Cerebellar cortex (tissue), 1 donor: ENCODE results near the gene TUBB3.

Experiments used
- DNase-seq: peaks from one replicate; pipeline ENCODE4 v3.0.0-alpha.2; 2015; ENCODE audit warnings: low spot score

TUBB3 gene

DNA sequence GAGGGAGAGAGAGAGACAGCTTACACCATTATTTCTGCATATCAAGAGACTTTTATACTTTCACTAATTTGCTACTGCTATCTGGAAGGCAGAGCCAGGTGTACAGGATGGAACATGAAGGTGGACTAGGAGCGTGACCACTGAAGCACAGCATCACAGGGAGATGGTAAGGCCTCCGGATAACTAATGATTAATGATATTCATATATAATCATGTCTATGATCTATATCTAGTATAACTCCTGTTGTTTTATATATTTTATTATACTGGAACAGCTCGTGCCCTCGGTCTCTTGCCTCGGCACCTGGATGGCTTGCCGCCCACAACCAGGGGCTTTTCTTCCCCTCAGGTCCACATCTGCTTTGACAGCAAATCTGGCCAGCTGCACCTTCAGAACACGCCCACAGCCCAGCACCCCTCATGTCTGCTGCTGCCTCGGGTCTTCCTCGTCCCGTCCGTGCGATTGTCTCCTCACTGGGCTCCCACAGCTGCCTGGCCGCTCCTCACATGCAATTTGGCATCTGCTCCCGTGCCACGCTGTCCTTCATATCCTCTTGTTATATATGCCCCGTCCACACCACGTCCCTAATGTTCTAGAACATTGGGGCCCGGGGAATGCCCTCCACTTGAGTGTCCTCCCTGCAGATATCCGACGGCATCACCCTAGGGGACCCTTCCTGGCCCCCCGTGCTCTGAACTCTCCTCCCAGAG lies 15.2 kb downstream of the TUBB3 start:
- DNase-seq, result no peak

DNA sequence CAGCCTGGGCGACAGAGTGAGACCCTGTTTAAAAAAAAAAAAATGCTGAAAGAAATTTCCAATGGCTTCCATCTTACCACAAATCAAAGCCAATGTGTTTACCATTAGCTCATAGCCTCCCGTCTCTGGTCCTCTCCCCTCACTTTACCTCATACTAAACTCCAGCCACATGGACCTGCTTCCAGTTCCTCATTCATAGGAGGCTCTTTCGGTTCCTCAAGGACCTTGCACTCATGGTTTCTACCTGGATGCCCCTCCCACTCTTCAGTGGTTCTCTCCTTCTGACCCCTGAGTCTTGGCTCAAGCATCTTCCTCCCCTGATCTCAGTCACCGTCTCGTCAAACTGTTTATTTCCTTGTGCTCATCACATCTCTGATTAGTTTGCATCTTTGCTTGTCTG lies 21.6 kb downstream of the TUBB3 start:
- no peak for DNase-seq

DNA sequence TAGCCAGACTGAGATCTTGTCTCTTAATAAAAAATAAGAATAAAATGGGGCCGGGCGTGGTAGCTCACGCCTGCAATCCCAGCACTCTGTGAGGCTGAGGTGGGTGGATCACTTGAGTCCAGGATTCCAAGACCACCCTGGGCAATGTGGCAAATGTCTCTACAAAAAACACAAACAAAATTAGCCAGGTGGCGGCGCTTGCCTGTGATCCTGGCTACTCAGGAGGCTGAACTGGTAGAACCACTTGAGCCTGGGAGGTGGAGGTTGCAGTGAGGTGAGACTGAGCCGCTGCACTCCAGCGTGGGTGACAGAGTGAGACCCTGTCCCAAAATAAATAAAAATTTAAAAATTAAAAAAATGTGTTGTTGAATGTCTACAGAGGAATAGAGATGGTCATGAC lies 22.5 kb downstream of the TUBB3 start:
- DNase-seq, result no peak

DNA sequence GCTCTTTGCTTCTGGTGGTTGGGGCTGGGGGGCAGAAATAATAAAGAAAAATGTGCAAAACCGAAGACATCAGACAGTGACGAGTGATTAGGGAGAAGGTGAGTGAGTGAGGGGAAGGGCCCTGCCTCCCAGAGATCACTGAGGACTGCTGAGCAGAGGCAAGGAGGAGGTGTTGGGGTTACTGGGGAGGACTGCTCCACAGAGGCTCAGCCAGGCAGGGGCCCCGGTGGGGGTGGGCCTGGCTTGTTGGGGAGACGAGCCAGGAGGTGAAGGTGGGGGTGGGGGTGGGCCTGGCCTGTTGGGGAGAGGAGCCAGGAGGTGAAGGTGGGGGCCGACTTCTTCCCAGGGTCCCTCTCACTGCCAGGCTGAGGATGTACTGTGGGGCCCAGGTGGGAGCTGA lies 23.4 kb downstream of the TUBB3 start:
- no peak for DNase-seq

DNA sequence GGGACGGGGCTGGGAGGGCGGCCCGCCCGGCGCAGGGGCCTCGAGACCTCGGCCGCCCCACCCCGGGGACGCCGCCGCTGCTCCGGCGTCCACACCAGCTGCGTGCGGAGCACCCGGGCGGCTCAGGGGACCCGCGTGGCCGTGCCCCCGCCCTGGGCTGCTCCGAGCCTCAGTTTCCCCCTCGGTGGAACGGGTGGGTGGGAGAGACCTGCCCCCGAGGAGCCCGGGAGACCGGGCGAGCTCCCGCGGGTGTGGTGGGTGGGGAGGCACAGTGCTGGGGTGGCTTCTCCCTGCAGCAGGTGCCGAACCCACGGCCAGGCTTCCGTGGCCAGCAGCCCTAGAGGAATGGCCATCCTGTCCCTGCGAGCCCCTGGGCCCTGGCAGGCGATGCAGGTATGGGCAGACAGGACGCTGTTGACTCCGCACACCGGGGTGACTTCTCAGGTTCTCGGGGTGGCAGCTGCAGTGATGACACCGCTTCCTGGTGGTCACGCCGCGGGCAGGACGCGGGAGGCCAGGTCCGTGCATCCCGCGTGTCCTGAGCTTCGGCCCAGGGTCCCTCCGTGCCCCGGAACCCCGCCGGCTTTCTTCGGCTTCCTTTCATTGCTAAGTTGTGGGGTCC lies 26.1 kb downstream of the TUBB3 start:
- no peak for DNase-seq

DNA sequence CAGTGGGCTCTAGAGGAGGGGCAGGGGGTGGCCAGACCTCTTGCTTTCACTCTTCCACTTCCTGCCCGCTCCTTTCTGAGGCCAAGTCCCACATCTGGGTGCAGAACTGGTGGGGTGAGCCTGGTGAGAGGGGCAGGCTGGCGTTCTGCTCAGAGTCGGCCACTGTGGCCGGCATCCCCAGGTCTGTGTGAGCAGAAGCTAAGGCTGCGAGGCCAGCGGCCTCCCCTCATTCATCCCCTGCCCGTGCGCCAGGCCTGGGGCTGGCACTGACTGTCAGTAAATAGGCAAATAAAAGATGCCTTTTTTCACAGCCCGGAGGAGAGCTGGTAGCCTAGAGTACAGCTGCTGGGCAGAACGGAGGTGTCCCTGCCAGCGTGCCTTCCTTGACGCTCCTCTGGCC lies 26.6 kb downstream of the TUBB3 start:
- DNase-seq, result no peak

DNA sequence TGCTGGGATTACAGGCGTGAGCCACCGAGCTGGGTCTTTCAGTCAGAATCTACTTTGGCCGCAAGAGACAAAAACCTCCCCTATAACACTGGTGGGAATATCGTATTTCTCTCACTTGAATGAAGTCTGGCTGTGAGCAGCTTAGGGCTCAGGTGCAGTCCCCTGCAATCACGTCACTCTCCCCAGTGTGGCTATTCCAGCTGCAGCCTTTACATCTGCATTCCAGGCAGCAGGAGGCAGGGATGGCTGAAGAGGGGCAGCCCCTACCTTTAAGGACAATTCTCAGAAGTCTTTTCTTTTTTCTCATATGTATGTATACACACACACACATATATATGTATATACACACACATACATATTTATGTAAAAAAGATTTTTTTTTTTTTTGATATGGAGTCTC lies 28.4 kb downstream of the TUBB3 start:
- no peak for DNase-seq

DNA sequence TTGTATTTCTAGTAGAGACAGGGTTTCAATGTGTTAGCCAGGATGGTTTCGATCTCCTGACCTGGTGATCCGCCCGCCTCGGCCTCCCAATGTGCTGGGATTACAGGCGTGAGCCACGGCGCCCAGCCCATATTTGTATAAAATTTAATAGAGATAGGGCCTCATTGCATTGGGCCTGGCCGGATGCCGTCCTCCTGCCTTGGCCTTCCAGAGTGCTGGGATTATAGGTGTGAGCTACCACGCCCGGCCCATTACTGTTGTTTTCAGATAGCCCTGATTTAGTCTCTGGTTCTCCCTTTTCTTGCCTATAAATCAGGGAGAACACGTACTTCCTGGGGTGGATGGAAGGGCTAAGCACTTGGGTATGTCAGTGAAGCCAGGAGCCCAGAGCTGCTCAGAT lies 28.9 kb downstream of the TUBB3 start:
- DNase-seq, result no peak

DNA sequence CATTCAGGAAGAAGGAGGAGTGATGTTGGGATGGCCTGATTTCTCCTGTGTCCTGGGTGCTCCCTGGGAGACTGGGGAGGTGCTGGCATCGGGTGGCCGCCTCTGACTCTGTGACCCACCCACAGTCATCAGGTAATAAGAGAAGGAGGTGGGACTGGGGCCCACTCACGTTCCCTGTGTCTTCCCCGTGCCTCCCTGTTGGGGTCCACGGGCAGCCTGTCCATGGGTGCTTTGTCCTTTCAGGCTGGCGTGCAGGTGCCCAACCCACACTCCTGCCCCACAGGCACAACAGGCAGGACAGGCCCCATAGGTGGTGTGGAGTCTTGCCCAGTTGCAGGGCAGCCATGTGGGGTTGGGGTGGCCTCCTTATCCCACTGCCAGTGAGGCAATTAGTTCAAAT lies 29.4 kb downstream of the TUBB3 start:
- DNase-seq, result no peak

DNA sequence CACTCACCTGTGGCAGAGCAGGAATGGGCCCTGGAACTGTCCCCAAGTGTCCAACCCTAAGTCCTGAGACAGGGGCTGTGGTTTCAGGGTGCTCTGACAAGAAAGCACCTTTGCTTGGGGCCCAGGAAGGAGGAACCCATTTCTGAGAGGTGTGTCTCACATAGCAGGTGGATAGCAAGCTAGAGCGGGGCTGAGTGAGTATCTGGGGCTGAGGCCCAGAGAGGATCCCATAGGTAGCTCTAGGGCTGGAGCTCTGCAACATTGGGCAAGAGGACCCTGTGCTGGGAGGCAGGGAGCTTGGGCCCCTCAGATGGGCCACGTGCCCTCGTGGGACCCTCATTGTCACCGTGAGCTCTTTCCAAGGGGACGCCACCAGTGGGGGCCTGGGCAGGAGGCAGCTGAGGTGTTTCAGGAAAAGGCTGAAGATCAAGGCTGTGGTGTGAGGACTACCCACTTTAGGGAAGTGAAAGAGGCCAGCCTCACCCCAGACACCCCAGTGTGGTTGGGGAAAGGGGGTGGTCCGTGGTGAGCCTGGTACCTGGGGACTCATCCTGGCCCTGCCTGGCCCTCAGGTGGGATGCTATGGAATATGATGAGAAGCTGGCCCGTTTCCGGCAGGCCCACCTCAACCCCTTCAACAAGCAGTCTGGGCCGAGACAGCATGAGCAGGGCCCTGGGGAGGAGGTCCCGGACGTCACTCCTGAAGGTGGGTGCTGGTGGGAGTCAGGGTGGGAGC lies 30.7 kb downstream of the TUBB3 start:
- DNase-seq, result no peak

DNA sequence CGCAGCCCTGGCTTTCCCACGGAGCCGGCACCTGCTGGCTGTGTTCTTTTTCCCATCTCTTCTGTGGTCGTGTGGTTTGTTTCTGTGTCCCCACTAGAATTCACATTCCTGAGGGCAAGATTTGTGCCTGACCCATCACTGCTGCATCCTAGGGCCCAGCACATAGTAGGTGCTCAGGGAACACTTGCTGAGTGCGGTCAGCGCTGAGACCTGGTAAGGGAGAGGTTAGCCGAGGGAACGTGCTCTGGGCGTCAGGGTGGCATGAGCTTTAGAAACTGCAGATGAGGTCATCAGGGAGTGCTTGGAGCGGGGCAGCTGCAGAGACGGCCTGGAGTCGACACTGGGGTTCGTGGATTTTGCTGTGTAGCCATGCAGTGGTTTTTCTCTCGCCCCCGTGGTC lies 31.3 kb downstream of the TUBB3 start:
- DNase-seq, result no peak

DNA sequence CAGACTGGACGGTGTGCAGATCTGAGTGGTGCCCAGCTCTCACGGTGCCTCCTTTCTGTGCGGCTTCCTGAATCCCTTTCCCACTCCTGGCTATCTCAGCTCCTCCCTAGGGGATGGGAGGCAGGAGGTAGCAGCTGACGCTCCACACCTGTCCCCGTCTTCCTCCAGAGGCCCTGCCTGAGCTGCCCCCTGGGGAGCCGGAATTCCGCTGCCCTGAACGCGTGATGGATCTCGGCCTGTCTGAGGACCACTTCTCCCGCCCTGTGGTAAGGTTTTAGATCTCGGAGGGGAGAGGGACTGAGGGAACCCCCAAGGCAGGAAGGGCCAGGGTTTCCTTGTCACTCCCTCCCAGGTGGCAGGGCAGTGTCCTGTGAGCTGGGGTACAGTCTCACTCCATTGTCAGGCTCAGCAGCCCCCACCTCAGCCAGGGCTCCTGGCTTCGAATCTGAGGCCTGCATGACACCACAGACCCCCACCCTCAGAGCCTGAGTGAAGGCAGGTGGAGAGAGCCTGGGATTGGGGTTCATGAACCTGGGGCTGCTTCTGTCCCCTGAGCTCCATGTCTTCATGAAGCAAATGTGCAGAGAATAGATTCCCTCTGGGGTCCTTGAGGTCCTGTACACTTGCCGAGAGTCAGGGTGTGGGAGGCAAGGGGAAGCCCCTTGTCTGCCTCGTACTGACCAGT lies 32.0 kb downstream of the TUBB3 start:
- DNase-seq, result no peak

DNA sequence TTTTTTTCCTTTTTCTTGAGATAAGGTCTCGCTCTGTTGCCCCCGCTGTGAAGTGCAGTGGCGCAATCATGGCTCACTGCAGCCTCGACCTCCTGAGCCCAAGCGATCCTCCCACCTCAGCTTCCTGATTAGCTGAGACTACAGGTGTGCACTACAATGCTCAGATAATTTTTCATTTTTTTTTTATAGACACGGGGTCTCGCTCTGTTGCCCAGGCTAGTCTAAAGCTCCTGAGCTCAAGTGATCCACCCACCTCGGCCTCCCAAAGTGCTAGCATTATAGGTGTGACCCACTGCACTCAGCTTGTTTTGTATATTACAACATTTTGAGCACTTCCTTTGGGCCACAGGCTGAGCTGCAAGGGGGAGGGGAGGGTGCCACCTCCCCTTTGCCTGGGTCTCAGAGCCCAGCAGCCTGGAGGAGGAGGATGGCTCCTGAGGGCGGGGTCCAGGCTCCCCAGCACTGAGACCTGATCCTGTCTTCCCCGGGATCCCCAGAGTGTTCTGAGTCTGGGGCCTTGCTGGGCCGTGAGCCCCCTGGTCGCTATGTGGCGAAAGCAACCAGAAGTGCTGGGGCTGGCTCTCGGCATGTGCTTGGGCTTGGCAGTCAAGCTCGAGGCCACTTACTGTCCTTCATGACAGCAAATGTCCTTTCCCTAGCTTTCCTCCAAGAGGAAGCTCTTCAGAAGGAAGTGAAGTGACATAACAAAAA lies 33.5 kb downstream of the TUBB3 start:
- no peak for DNase-seq

DNA sequence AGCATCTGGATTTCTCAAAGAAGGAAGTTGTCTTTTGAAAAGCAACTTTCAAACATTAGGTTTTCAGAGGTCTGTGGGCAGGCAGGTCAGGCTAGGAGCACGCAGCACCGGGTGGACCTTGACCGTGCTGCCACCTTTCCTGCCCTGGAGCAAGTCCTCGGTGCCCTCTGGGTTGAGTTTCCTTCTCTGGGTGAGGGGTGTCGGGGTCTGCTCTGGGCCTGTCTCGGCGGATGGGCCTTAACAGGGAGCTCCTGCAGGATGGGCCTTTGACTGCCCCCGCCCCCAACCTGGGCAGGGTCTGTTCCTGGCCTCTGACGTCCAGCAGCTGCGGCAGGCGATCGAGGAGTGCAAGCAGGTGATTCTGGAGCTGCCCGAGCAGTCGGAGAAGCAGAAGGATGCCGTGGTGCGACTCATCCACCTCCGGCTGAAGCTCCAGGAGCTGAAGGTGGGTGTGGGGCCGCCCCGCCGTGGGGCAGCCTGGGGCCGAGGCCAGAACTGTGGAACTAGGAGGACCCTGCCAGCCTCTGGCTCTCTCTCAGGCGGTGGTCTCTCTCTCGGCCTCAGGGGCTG lies 34.2 kb downstream of the TUBB3 start:
- DNase-seq, result no peak

DNA sequence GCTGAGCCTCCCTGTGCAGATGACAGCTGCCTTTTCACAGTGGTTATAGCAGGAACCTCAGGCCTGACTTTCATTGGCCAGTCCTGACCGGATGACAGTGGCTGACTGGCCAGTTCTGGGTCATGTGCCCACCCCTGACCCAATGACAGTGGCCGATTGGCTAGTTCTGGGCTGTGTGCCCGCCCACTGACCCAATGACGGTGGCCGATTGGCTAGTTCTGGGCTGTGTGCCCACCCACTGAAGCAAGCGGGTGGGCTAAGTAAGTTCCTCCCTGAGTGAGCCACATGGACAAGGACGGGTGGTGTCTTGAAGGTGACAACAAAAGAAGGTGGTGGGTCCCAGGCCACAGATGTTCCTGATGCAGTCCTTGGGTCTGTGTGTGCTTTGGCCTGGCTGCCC lies 34.9 kb downstream of the TUBB3 start:
- peak; percentile 67 for DNase-seq

DNA sequence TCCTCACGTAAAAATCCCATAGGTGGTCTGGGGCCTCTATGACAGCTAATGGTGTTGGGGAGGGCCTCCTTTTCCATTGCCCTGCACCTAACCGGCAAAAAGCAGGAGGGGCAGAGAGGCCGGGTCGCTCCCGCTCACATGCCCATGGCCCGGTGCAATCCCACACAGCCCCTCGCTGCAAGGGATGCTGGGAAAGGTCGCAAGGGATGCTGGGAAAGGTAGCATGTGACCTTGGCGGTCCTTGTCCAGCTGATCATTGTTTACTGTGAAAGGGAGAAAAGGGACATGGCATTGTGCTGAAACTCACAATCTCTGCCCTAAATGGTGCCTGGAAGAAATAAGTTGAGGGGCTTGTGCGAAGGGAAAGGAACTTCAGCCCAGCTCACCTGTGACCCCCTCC lies 35.5 kb downstream of the TUBB3 start:
- DNase-seq, result no peak

DNA sequence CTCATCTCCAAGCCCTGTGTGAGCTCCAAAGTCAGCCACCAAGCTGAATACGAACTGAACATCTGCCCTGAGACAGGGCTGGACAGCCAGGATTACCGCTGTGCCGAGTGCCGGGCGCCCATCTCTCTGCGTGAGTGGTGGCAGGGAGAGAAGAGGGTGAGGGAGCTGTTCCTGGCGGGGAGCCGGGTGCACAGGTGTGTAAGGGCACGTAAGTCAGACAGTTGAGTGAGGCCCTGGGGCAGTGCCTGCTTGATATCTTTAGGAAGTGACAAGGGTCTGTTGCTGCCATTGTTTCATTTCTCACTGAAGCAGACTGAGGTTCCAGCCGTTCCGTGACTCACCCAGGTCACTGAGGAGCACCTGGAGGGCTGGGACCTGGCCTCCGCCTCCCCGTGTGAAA lies 37.8 kb downstream of the TUBB3 start:
- no peak for DNase-seq

DNA sequence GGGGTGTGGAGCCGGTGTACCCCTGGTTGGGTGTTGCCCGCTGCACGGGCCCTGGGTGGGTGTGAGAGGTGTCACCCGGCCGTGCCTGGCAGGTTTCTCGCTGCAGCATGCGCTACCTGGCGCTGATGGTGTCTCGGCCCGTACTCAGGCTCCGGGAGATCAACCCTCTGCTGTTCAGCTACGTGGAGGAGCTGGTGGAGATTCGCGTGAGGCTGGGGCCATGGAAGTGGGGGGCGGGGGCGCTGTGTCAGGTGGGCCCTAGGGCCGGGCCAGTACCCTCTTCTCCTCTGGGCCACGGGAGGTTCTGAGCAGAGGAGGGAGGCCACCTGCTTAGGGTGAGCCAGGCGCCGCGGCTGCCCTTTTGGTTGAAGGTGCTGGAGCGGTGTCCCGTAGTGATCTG lies 38.8 kb downstream of the TUBB3 start:
- DNase-seq, result no peak

DNA sequence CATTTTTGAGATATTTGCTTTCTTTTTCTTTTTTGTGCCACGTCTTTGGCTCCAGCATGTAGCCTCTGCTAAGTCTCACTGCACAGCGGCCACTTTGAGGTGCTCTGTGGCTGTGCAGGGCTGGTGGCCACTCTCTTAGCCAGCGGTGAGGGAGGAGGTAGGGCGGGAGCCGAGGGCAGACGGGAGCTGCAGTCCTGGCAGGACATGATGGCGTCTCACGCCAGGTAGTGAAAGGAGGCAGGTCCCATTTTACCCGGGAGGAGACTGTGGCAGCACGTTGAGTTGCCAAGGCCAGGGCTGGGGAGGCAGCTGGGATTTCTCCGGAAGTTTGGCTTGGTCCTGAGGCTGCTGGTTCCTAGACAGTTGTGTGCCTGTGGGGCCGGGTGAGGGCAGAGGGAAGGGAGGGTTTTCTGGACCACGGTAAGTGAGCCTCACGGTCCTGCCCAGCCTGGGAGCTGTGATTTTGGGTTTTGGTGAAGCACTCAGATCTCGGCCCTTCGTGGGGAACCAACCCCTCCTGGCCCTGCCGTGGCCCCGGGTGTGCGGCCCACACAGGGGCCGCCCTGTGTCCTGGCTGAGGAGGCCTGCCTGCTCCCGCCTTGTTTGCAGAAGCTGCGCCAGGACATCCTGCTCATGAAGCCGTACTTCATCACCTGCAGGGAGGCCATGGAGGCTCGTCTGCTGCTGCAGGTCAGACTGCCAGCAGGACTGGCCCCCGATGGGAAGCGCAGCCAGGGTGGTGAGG lies 39.8 kb downstream of the TUBB3 start:
- DNase-seq, result no peak

DNA sequence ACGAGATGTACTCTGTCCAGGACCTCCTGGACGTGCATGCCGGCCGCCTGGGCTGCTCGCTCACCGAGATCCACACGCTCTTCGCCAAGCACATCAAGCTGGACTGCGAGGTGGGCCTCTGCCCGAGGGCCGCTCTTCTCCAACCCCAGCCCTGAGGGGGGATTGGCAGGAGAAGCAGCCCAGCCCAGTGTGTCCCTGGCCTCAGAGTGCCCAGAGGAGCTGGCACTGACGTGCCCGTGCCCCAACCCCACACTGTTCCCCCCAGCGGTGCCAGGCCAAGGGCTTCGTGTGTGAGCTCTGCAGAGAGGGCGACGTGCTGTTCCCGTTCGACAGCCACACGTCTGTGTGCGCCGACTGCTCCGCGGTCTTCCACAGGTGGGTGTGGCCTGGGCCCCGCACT lies 41.1 kb downstream of the TUBB3 start:
- no peak for DNase-seq
